ENCODE results near the gene EMILIN2. TPM values are rescaled to one million over a fixed set of nuclear protein-coding genes. Genes with fewer than 3 reads are reported as not detected.

The EMILIN2 gene
- total RNA-seq, 3 donors from 2014 or later = 13.3 to 19.6 (median 18.3) TPM

GRCh38 chr18:2920027-2920426 lies 73.2 kb downstream of the EMILIN2 start:
- no peak for TF ChIP-seq CTCF (IDR thresholded peaks at IDR 0.05)
- Histone ChIP-seq H3K4me3 (no peak overlapping the region), H3K36me3 (ENCODE audit: low read depth) (no peaks in the 10 kb centered on the region), H3K9me3 (no peaks in the 10 kb centered on the region), H3K4me1 (ENCODE audit: low read depth) (peaks cover 13% of the 10 kb centered on the region)
- intact Hi-C loops (cut with DNase I, micrococcal nuclease) = loop anchor here in 1 of 2 donors (10.0 kb wide), 1 partner anchor 145 kb away; no protein-coding TSS in a partner anchor
- ATAC-seq (no peak), DNase-seq (no peak)

- intact Hi-C loops (cut with DNase I, micrococcal nuclease) = loop anchor here in 1 of 2 donors (10.0 kb wide), 1 partner anchor 144 kb away; no protein-coding TSS in a partner anchor
- Histone ChIP-seq H3K9me3 (no peaks in the 10 kb centered on the region), H3K36me3 (ENCODE audit: low read depth) (no peaks in the 10 kb centered on the region), H3K4me1 (ENCODE audit: low read depth) (peaks cover 13% of the 10 kb centered on the region), H3K4me3 (no peak overlapping the region)
- no peak for DNase-seq
- no peak for ATAC-seq
- TF ChIP-seq CTCF (IDR thresholded peaks at IDR 0.05) = no peak
These were observed 73.9 kb downstream of the EMILIN2 start for GRCh38 chr18:2920546-2921343.

GRCh38 chr18:2921778-2922177 lies 75.0 kb downstream of the EMILIN2 start:
- Histone ChIP-seq H3K9me3 (no peaks in the 10 kb centered on the region), H3K36me3 (ENCODE audit: low read depth) (no peaks in the 10 kb centered on the region), H3K4me3 (no peak overlapping the region), H3K4me1 (ENCODE audit: low read depth) (peaks cover 7% of the 10 kb centered on the region)
- intact Hi-C loops (cut with DNase I, micrococcal nuclease) = loop anchor here in 1 of 2 donors (10.0 kb wide), 1 partner anchor 143 kb away; no protein-coding TSS in a partner anchor
- no peak for DNase-seq
- TF ChIP-seq CTCF (IDR thresholded peaks at IDR 0.05) = no peak
- no peak for ATAC-seq

- H3K36me3 ChIP-seq (ENCODE audit: low read depth) = no peaks in the 10 kb centered on the region
- intact Hi-C loops (cut with DNase I, micrococcal nuclease) = loop anchor here in 1 of 2 donors (10.0 kb wide), 1 partner anchor 141 kb away; no protein-coding TSS in a partner anchor
- no peaks in the 10 kb centered on the region for H3K9me3 ChIP-seq
- no peaks in the 10 kb centered on the region for H3K4me1 ChIP-seq (ENCODE audit: low read depth)
- TF ChIP-seq CTCF (IDR thresholded peaks at IDR 0.05) = no peak
- no peak for DNase-seq
- H3K4me3 ChIP-seq = no peak overlapping the region
- no peak for ATAC-seq
These were observed 76.7 kb downstream of the EMILIN2 start for GRCh38 chr18:2923464-2923863.

- no peaks in the 10 kb centered on the region for H3K9me3 ChIP-seq
- H3K4me3 ChIP-seq = no peak overlapping the region
- TF ChIP-seq CTCF (IDR thresholded peaks at IDR 0.05) = no peak
- intact Hi-C loops (cut with DNase I, micrococcal nuclease) = loop anchor here in 1 of 2 donors (10.0 kb wide), 1 partner anchor 140 kb away; no protein-coding TSS in a partner anchor
- no peaks in the 10 kb centered on the region for H3K4me1 ChIP-seq (ENCODE audit: low read depth)
- no peaks in the 10 kb centered on the region for H3K36me3 ChIP-seq (ENCODE audit: low read depth)
- DNase-seq = no peak
- no peak for ATAC-seq
These were observed 78.1 kb downstream of the EMILIN2 start for GRCh38 chr18:2924920-2925319.
